ENCODE results near the gene MLPH. TPM values are rescaled to one million over a fixed set of nuclear protein-coding genes. Genes with fewer than 3 reads are reported as not detected.
"Not testable (repeated sequence)": the region's sequence is repeated elsewhere in the genome, so short reads cannot be mapped to it uniquely, and the experiment has no call there.

MLPH gene
- total RNA-seq, 1 donor from 2014 or later = 222 TPM

DNA sequence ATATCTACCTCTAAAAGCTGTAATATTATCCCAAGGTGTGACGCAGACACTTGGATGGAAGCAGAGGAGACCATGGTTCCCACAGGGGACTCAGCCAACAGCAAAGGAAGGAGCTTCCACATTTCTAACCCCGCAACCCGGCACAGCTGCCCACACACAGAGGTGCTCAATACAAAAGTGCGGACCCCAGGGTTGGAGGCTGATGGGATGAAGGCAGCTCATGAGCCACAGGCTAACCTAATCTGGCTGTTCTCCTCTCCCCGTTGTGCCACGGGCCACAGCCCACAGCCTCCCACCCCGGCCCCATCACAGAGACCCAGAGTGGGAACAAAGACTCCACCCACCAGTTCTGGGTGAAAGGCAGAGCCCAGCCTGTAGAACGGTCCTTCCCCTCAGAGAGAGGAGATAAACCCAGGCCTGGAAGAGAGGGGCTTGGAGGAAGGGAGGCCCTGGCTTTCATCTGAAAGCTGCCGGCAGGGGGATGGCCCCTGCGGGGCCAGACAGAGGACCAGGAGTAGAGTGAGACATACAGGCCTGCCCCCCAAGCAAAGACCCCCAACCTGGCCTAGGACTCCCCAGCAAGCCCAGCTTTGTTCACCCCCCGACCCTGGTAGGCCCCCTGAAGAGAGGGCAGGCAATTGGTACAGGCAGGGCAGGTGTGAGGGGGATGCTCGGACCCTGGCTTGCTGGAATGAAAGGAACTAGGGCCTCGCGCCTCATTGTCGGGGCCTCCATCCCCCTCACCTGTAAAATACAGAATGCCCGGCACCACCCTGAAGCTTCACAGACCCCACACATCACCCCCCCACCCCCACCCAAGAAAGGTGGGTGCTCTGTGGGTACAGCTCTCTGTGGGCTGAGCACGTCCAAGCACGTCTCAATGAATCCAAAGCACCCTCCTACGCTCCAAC is 96.6 kb downstream of the MLPH start:
- no peak for DNase-seq (ENCODE audit: low spot score)

DNA sequence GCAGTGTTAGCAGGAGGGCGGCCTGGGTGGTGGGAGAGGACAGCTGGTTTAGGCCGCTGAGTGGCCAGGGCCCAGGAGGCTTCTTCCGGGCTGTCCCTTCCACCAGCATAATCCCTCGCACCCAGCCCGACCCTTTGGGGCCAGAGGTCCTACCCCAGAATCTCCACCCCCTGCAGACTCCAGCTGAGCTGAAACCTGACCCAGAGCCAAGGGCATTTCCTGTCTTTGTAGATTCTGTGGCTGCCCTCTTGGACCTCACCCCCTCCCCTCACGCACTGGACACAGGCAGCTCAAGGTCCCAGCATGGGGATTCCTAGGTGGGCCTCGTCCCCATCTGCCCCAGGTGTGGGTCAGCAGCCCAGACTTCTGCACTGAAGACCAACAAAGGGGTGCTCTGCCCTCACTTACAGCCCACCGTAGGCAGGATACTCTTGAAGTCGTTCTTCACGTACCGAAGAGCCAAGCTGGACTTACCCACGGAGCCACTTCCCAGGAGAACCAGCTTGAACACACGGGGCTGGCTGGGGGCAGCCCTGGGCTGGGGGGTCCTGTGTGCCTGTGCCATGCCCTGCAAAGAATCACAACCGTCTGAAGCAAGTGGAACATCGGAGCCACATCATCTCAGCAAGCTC is 98.7 kb downstream of the MLPH start:
- no peak for DNase-seq (ENCODE audit: low spot score)

DNA sequence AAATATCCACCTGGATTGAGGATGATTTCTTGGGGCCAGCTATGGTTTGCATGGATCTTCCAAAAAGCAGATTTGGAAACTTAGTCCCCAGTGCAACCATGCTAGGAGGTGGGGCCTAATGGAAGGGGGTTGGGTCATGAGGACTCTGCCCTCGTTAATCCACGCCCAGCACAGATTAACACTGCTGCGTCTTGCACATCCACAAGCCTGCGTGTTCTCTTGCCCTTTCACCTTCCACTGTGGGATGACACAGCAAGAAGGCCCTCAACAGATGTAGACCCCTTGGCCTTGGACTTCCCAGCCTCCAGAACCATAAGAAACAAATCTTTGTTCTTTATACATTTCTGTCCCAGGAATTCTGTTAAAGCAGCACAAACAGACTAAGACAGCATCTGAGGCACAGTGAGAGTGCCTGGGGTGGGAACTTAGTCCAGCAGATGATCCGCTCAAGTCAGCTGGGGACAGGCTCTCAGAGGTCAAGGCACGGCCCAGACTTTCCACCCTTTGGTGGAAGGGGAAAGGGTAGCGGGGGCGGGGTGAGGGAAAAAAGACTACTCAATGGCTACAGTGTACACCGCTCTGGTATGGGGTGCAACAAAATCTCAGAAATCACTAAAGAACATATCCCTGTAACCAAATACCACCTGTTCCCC is 101.1 kb downstream of the MLPH start:
- no peak for DNase-seq (ENCODE audit: low spot score)

DNA sequence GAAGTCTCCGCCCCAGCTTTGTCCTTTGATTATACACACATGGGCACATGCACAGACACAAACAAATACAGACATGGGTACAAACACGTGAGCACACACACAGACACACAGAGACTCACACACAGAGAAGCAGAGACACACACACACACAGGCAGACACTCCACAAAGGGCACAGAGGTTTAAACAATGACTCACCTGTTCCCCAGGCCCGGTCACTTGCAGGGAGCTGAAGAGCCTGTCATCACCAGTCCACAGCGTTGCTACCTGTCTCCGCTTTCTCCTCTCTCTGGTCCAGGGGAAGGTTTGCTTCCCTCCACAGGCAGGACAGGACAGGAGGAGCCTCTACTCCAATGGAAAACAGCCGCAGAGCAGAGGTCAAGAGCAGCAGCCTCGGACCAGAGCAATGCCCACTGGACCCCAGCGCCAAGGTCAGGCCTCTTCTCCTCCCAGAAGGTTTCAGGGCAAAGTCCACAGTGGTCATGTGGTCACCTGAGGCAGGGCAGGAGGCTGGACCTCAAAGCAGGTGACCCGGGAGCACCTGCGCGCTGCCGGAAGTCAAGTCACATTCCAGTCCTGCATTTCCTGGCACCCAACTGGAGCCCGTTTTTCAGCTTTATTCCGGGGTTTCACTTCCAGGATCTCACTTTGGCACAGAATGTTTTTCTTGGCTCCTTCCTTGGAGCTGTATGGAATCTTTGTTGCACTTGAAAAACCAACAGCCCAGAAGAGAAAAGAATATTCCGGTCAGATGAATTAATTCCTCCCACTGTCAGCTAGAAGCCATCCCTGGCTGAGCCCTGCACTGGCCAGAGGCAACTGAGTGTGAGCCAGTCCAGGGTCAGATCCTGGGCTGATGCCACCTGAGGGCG is 103.5 kb downstream of the MLPH start, which contains the start of gene RAB17:
TSS of gene RAB17 (minus strand) at position 463 of the 869 bp plus-strand sequence. CDS start 4,580 bp downstream, outside the sequence.
- DNase-seq (ENCODE audit: low spot score) = peak; percentile 87

DNA sequence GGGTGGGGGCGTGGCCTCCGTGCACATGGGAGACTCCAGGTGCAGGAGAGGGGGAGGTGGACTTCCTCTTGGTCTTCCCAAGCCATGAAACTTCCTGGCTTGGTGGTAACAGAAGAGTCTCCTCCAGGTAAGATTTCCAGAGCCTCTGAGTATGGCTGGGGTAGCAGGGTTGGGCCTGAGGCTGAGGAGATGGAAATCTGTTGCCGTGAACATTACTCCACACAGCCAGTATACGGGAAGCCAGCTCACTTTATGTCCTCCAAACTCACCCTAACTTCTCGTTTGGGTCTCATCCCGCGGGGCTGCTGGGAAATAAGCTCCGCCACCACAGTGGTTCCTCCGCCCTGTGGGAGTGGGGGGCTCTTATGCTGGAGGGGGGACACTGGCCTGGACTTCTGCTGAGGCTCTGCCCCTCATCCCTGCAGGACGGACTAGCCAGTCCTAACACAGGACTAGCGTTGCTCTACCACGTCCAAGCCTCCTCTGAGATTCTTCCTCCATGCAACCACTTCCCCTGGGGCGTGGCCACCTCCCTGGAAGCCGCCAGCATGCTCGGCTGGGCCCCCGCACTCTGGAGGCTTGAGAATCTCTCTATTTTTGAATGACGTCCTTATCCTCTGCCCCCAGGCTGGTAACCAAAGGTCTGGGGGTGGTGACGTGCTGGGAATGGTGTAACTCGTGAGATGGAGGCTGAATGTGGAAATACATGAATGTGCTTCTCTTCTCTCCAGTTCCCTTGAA is 104.3 kb downstream of the MLPH start:
- DNase-seq (ENCODE audit: low spot score) = peak; percentile 72

DNA sequence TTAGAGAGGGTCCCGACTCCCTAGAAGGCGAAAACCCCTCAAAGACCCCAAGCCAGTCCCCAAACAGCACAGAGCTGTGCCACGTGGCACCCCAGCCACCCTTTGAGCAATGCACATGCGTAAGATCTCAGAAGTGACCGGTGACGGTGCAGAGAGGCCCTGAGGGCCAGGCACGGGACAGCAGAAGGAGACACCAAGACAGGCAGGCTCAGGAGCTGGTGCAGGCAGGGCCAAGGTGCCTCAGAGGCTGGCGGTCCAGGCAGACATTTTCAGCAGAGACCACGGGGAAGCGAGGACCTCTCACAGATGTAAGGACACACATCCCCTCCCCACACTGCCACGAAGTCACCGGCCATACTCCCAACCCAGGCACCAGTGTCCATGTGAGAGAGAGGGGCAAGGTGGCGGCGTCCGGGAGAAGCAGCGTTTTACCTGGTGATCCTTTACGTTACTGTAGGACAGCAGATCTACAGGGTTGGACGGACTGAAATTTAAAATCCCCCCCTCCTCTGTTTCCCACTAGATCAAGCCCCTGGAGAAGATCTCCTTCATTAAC is 105.5 kb downstream of the MLPH start:
- no peak for DNase-seq (ENCODE audit: low spot score)

DNA sequence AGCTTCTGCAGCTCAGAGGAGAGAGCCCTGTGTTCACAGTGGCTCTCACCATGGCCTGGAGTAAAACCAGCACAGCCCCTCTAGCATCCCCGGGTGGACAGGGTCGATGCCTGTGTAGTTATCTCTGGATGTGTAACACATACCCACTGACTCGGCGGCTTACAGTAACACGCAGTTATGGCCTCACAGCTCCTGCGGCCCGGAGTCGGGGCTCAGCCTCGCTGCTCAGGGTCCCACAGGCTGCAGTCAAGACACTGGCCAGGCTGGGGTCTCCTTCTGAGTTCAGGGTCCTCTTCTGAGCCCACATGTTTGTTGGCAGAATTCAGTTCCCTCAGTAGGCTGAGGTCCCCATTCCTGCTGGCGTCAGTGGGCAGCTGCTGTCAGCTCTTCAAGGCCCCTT is 106.0 kb downstream of the MLPH start:
- no peak for DNase-seq (ENCODE audit: low spot score)

DNA sequence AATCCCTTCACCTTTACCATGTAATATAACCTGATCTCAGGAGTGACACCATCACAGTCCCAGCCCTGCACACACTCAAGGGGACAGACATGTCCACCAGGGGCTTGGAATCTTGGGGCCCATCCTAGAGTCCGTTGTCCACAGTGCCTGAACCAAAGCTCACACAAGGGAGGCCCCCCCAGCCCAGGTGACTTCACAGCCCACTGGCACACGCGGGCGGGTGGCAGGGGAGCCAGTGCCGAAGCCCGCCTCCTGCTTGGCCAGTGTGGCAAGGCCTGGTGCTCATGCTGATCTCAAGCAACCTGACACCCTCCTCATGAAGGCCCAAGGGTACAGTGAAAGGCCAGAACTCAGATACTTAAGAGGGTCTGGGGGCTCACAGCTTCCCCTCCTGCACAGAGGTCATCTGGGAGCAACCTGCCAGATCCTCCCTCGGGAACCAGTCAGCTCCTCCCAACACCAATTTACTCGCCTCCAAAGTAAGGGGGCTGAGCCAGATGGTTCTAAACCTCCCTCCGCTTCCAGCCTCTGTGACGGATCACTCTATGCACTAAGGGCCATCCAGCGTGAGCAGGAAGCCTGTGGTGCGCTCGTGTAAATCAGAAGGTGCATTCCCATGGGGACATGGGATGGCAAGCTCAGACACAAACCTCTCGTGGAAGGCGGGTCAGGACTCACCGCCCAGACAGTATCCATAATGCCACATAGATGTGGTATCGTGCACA is 106.7 kb downstream of the MLPH start:
- no peak for DNase-seq (ENCODE audit: low spot score)

DNA sequence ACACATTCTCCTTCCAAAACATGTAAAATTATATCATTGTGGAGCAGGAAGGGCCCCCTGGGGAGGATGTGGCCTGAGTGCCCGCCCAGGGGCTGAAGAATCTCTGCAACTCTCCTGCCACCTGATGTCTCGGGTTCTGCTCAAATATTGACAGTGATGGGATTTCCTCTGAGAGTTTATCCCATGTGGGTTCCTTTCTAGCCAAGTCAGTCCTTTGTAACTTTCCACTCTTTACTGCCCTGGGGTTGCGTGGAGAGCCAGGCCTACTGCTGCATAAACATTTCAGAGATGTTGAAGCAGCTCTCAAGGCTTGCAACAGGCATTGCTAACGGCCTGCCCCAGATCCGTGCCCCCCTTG is 107.4 kb downstream of the MLPH start:
- no peak for DNase-seq (ENCODE audit: low spot score)

DNA sequence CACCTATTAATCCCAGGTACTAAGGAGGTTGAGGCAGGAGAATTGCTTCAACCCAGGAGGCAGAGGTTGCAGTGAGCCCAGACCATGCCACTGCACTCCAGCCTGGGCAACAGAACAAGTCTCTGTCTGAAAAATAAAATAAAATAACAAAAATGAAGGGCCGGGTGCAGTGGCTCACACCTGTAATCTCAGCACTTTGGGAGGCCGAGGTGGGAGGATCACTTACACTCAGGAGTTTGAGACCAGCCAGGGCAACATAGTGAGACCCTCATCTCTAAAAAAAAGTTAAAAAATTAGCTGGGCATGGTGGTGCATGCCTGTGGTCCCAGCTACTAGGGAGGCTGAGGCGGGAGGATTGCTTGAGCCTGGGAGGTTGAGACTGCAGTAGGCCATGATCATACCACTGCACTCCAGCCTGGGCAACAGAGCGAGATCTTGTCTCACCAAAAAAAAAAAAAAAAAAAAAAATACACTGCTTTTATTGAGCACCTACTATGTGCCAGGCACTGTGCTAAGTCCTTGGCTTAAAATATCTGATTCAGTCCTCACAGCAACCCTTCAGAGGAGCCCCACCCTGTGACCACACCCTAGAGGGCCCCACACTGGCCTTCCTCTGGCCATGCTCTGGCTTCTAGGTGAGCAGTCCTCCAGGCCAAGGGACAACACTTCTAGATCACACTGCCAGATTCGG is 108.9 kb downstream of the MLPH start:
- DNase-seq (ENCODE audit: low spot score) = not testable (repeated sequence)

DNA sequence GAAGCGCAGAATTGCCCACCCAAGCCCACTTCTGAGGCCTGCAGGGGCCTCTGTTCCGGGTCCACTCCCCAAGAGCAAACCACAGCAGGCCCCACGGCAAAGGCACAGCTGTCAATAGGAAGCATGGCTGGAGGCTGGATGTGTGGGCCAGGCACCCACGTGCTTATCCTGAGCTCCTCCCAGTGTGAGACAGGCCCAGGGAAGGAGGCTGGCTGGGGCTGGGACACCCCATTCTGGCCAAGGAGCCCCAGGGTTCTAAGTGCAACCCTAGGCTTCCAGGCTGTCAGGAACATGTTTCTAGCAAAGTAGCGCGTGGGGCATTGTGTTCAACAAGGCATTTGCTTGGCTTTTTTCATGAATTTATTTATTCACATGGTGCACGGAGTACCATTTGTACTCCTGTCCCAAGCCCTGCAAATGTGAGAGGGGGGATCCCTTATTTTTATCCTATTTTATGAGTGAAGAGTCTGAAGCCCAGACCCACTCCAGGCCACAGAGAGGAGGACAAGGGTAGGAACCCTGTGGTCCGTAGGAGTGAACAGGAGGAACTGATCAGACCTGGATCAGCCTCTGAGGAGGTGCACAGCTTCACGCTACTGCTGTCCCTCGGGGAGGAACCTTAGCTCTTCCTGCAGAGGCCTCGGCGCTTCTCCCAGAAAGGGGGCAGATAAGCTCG is 109.6 kb downstream of the MLPH start:
- DNase-seq (ENCODE audit: low spot score) = no peak

DNA sequence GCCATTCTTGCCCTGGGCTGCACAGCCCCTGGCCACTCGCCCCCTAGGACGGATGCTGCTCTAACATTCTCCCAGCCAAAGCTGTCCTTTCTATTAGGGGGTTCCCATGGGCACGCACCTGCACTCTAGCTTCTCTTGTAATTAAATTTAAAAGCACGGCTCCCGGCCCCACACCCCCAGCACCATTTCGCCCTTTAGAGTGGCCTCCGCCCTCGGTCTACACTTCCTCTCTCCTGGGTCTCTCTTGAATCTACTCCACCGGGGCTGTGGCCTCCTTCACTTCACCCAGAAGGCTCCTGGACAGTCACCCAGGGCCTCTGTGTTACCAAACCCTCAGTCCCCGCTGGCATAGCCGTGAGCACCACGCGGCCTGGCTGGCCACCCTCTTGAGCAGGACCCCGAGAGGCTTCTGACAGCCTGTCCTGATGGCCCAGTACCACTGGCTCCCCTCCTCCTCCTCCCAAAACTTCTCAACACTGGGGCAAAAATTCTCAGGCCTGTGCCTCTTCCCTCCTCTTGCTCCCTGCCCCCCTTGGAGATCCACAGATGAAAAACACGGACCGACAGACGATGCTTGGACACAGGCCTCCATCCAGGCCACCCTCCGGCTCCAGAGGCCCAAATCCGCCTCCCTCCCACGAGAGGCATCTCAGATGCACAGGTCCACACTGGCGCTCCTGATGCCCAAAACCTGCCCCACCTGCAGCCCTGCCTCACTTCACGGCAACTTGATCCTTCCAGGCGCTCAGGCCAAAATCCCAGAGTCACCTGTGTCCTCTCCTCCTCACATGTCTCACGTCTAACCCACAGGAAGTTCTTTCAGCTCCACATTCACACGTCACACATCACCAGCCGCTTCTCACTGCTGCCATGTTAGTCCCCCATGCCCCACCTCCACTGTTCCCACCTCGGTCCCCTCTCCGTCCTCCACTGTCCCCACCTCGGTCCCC is 110.4 kb downstream of the MLPH start:
- no peak for DNase-seq (ENCODE audit: low spot score)

DNA sequence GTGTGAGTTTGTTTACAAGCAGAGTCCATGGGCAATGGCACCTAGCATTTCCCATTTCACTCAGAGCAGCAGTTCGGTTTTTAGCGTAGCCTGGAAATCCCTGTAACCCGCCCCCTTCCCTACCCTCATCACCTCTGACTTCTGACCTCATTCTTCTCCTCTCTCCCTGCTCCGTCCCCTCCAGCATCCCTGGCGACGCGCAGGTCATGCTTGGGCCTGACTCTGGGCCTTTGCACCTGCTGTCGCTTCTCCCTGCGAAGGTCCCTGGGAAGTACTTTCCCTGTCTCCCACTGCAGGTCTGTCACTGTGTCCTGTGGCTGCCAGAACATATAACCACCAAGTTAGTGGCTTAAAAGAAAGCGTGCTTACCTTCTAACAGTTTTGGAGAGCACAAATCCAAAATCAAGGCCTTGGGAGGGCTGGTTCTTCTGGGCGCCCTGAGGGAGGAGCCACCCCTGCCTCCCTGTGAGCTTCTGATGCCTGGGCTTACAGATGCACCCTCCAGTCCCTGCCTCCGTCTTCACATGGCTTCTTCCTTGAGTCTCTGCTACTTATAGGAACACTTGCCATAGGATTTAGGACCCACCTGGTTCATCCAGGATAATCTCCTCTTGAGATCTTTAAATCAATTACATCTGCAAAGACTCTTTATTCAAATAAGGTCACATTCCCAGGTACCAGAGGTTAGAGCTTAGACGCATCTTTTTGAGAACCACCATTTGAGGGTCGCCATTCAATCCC is 111.6 kb downstream of the MLPH start:
- no peak for DNase-seq (ENCODE audit: low spot score)

DNA sequence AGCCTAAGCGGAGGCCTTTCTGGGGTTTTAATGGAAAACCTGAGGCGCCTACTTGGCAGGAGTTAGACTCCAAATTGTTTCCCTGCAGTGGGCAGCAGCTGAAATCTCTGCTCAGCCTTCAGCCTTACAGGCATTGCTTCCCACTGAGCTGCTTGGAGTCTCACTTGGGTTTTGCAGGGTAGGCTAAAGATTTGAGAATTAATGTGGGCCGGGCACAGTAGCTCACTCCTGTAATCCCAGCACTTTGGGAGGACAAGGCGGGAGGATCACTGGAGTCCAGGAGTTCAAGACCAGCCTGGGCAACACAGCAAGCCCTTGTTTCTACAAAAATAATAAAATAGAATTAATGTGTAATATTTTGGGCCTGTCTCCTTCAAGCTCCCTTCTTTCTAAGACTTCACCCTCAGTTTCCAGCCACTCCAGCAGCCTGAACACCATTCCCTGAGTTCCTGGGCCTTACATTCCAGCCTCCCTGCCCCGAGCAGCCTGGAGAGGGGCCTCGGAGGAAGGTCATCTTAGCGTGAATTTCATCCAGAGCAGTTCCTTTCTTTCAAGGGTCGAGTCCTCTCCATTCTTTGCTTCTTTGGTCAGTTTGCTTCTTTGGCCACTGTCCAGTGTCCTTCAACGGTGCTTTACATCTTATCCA is 112.5 kb downstream of the MLPH start:
- no peak for DNase-seq (ENCODE audit: low spot score)

DNA sequence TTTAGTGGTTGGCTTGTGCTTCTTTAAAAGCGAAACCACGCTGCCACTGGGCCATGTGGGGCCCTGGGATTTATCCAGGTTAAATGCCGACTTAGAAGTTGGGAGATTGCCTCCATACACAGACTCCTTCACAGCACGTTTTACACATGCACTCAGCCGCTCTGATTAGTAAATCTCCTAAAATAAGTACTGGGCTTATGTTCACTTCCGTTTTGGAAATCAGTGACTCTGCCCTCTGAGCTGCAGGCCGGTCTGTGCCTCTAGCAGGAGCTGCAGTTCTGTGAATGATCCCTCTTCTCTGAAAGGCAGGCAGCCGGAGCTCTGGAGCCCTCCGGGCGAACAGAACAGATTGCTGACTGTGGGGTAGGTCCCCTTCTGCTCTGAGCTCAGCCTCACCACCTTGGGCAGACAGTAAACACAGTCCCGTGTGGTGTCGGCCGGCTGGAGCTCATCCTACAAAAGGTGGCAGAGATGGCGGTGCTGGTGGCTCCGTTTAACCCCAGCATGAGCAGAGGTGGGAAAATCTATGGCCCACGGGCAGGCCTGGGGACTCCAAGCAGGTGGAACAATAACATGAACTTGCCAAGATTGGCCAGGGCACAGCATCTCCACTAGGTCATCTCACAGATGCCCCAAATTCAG is 113.3 kb downstream of the MLPH start:
- DNase-seq (ENCODE audit: low spot score) = no peak
